ENCODE results near the gene SLC5A3. TPM values are rescaled to one million over a fixed set of nuclear protein-coding genes. Genes with fewer than 3 reads are reported as not detected.

The SLC5A3 gene
- total RNA-seq, 1 donor from 2014 or later: 17.4 TPM

- no peaks in the 10 kb centered on the region for H3K9me3 ChIP-seq
- no peaks in the 10 kb centered on the region for H3K27me3 ChIP-seq (ENCODE audit: low read depth)
- TF ChIP-seq CTCF (IDR thresholded peaks at IDR 0.05): no peak
- H3K27ac ChIP-seq: no peak overlapping the region
- DNase-seq (no peak), ATAC-seq (no peak)
- no peaks in the 10 kb centered on the region for H3K4me1 ChIP-seq
- no peak overlapping the region for H3K4me3 ChIP-seq
- H3K36me3 ChIP-seq: no peaks in the 10 kb centered on the region
- intact Hi-C loops (cut with DNase I): no loop called here
Measured at GRCh38 chr21:34105947-34106541, 32.7 kb downstream of the SLC5A3 start.

- Histone ChIP-seq H3K4me3 (no peak overlapping the region), H3K9me3 (no peaks in the 10 kb centered on the region), H3K27ac (no peak overlapping the region), H3K4me1 (no peaks in the 10 kb centered on the region), H3K27me3 (ENCODE audit: low read depth) (no peaks in the 10 kb centered on the region), H3K36me3 (no peaks in the 10 kb centered on the region)
- no peak for TF ChIP-seq CTCF (IDR thresholded peaks at IDR 0.05)
- no peak for ATAC-seq
- intact Hi-C loops (cut with DNase I): no loop called here
- DNase-seq: no peak
Measured at GRCh38 chr21:34107606-34108005, 34.2 kb downstream of the SLC5A3 start.

- ATAC-seq (no peak), DNase-seq (no peak)
- Histone ChIP-seq H3K9me3 (no peaks in the 10 kb centered on the region), H3K36me3 (no peaks in the 10 kb centered on the region), H3K27ac (no peak overlapping the region), H3K4me1 (no peaks in the 10 kb centered on the region), H3K27me3 (ENCODE audit: low read depth) (no peaks in the 10 kb centered on the region), H3K4me3 (no peak overlapping the region)
- intact Hi-C loops (cut with DNase I): no loop called here
- TF ChIP-seq CTCF (IDR thresholded peaks at IDR 0.05): no peak
Measured at GRCh38 chr21:34109075-34109474, 35.7 kb downstream of the SLC5A3 start.

GRCh38 chr21:34110594-34111202 lies 37.3 kb downstream of the SLC5A3 start:
- H3K27me3 ChIP-seq (ENCODE audit: low read depth): no peaks in the 10 kb centered on the region
- H3K27ac ChIP-seq: no peak overlapping the region
- DNase-seq (no peak), ATAC-seq (no peak)
- no peaks in the 10 kb centered on the region for H3K36me3 ChIP-seq
- no peaks in the 10 kb centered on the region for H3K4me1 ChIP-seq
- no peak overlapping the region for H3K4me3 ChIP-seq
- TF ChIP-seq CTCF (IDR thresholded peaks at IDR 0.05): no peak
- intact Hi-C loops (cut with DNase I): no loop called here
- no peaks in the 10 kb centered on the region for H3K9me3 ChIP-seq

- ATAC-seq (no peak), DNase-seq (no peak)
- H3K27me3 ChIP-seq (ENCODE audit: low read depth): no peaks in the 10 kb centered on the region
- TF ChIP-seq CTCF (IDR thresholded peaks at IDR 0.05): no peak
- no peaks in the 10 kb centered on the region for H3K9me3 ChIP-seq
- no peaks in the 10 kb centered on the region for H3K4me1 ChIP-seq
- H3K4me3 ChIP-seq: no peak overlapping the region
- no peak overlapping the region for H3K27ac ChIP-seq
- no peaks in the 10 kb centered on the region for H3K36me3 ChIP-seq
- intact Hi-C loops (cut with DNase I): no loop called here
Measured at GRCh38 chr21:34112316-34113033, 39.1 kb downstream of the SLC5A3 start.
